ENCODE data around the gene MAGEA12.
"Not testable (repeated sequence)": the region's sequence is repeated elsewhere in the genome, so short reads cannot be mapped to it uniquely, and the experiment has no call there.

The MAGEA12 gene, protein sequence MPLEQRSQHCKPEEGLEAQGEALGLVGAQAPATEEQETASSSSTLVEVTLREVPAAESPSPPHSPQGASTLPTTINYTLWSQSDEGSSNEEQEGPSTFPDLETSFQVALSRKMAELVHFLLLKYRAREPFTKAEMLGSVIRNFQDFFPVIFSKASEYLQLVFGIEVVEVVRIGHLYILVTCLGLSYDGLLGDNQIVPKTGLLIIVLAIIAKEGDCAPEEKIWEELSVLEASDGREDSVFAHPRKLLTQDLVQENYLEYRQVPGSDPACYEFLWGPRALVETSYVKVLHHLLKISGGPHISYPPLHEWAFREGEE

DNA sequence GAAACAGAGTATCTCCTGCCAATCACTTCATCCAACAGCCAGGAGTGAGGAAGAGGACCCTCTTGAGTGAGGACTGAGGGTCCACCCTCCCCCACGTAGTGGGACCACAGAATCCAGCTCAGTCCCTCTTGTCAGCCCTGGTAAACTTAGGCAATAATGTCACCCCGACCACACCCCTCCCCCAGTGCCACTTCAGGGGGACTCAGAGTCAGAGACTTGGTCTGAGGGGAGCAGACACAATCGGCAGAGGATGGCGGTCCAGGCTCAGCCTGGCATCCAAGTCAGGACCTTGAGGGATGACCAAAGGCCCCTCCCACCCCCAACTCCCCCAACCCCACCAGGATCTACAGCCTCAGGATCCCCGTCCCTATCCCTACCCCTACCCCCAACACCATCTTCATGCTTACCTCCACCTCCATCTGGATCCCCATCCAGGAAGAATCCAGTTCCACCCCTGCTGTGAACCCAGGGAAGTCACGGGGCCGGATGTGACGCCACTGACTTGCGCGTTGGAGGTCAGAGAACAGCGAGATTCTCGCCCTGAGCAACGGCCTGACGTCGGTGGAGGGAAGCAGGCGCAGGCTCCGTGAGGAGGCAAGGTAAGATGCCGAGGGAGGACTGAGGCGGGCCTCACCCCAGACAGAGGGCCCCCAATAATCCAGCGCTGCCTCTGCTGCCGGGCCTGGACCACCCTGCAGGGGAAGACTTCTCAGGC is at the start of gene MAGEA12, which contains the start of gene CSAG1:
Gene MAGEA12 (plus strand): TSS at position 497 of the 715 bp plus-strand sequence. CDS start 2,405 bp downstream, outside the sequence.
Gene CSAG1 (minus strand): TSS at position 461 of the 715 bp plus-strand sequence. CDS start 1,261 bp downstream, outside the sequence.
- DNase-seq (ENCODE audit: low spot score), result no peak

DNA sequence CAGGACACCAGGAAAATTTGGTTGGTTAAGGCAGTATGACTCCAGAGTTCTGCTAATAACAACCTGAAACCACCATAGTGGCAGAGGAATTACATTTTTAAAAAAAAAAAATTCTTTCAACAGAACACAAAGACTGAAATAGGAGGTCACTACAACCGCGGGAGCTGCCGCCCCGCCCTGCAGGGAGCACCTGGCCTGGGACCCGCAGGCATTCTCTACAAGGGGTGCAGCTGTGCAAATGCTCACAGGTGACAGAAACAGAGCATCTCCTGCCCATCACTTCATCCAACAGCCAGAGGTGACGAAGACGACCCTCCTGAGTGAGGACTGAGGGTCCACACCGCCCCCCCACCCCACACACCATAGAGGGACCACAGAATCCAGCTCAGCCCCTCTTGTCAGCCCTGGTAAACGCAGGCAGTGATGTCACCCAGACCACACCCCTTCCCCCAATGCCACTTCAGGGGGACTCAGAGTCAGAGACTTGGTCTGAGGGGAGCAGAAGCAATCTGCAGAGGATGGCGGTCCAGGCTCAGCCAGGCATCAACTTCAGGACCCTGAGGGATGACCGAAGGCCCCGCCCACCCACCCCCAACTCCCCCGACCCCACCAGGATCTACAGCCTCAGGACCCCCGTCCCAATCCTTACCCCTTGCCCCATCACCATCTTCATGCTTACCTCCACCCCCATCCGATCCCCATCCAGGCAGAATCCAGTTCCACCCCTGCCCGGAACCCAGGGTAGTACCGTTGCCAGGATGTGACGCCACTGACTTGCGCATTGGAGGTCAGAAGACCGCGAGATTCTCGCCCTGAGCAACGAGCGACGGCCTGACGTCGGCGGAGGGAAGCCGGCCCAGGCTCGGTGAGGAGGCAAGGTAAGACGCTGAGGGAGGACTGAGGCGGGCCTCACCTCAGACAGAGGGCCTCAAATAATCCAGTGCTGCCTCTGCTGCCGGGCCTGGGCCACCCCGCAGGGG is 35.3 kb upstream of the MAGEA12 start, which contains the start of gene MAGEA3:
Gene MAGEA3 (plus strand): TSS at position 843 of the 980 bp plus-strand sequence. CDS start 2,039 bp downstream, outside the sequence.
- DNase-seq (ENCODE audit: low spot score), result not testable (repeated sequence)

DNA sequence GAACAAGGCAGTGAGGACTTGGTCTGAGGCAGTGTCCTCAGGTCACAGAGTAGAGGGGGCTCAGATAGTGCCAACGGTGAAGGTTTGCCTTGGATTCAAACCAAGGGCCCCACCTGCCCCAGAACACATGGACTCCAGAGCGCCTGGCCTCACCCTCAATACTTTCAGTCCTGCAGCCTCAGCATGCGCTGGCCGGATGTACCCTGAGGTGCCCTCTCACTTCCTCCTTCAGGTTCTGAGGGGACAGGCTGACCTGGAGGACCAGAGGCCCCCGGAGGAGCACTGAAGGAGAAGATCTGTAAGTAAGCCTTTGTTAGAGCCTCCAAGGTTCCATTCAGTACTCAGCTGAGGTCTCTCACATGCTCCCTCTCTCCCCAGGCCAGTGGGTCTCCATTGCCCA is 33.2 kb upstream of the MAGEA12 start:
- not testable (repeated sequence) for DNase-seq (ENCODE audit: low spot score)

- DNase-seq (ENCODE audit: low spot score), result not testable (repeated sequence)
Measured at GRCh38 chrX:152706500-152706899, 27.1 kb upstream of the MAGEA12 start.

DNA sequence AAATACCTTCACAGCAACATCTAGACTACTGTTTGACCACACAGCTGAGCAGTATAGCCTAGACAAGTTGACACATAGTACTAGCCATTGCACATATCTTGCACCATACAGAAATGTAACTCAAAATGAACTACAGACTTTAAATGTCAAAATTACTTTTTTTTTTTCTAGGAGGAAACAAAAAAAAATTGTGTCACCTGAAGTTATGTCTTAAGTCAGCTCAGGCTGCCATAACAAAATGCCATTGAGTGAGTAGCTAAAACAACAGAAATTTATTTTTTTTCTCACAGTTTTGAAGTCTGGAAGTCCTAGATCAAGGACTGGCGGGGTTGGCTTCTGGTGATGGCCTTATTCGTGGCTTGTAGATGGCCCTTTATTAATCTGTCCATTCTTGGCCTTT is 24.4 kb upstream of the MAGEA12 start, which contains the start of gene CSAG2:
Gene CSAG2 (minus strand): TSS at position 101 of the 400 bp plus-strand sequence. CDS start 161 bp downstream, outside the sequence.
- not testable (repeated sequence) for DNase-seq (ENCODE audit: low spot score)

- DNase-seq (ENCODE audit: low spot score), result not testable (repeated sequence)
Measured at GRCh38 chrX:152713195-152713594, 20.4 kb upstream of the MAGEA12 start.

GRCh38 chrX:152713815-152714787 is 19.5 kb upstream of the MAGEA12 start, which contains the start of gene MAGEA2B:
Gene MAGEA2B, plus strand, starts transcription at chrX:152714628. Its CDS starts 2,479 bp downstream, at chrX:152717107.
- DNase-seq (ENCODE audit: low spot score), result not testable (repeated sequence)

DNA sequence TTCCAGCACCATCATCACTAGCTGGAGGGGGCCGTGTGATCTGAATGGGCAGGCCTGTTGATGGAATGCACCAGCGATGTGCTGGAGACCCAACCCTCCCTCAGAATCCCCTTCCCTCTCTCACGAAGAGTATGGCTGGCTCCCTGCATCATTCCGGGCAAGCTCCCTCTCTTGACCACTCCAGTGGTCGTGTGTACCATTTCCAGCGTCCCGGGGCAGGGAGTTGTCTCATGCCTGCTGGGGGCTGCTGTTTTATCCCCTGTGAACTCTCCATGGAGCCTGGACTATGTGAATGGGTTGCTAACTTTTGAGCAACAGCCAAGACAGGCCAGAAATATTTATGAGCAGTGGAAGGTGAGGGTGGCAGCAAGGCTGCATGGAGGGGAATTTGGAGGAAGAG is 8.1 kb upstream of the MAGEA12 start:
- no peak for DNase-seq (ENCODE audit: low spot score)

- not testable (repeated sequence) for DNase-seq (ENCODE audit: low spot score)
Measured at GRCh38 chrX:152734143-152734858, 744 bp downstream of the MAGEA12 start.

DNA sequence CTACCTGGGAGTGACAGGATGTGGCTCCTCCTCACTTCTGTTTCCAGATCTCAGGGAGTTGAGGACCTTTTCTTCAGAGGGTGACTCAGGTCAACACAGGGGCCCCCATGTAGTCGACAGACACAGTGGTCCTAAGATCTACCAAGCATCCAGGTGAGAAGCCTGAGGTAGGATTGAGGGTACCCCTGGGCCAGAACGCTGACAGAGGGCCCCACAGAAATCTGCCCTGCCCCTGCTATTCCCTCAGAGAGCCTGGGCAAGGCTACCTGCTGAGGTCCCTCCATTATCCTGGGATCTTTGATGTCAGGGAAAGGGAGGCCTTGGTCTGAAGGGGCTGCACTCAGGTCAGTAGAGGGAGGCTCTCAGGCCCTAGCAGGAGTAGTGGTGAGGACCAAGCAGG is 1.5 kb downstream of the MAGEA12 start:
- no peak for DNase-seq (ENCODE audit: low spot score)

DNA sequence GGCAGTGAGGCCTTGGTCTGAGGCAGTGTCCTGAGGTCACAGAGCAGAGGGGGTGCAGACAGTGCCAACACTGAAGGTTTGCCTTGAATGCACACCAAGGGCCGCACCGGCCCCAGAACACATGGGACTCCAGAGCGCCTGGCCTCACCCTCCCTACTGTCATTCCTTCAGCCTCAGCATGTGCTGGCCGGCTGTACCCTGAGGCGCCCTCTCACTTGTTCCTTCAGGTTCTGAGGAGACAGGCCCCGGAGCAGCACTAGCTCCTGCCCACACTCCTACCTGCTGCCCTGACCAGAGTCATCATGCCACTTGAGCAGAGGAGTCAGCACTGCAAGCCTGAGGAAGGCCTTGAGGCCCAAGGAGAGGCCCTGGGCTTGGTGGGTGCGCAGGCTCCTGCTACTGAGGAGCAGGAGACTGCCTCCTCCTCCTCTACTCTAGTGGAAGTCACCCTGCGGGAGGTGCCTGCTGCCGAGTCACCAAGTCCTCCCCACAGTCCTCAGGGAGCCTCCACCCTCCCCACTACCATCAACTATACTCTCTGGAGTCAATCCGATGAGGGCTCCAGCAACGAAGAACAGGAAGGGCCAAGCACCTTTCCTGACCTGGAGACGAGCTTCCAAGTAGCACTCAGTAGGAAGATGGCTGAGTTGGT is 2.4 kb downstream of the MAGEA12 start:
- no peak for DNase-seq (ENCODE audit: low spot score)

DNA sequence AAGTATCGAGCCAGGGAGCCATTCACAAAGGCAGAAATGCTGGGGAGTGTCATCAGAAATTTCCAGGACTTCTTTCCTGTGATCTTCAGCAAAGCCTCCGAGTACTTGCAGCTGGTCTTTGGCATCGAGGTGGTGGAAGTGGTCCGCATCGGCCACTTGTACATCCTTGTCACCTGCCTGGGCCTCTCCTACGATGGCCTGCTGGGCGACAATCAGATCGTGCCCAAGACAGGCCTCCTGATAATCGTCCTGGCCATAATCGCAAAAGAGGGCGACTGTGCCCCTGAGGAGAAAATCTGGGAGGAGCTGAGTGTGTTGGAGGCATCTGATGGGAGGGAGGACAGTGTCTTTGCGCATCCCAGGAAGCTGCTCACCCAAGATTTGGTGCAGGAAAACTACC is 3.0 kb downstream of the MAGEA12 start:
- not testable (repeated sequence) for DNase-seq (ENCODE audit: low spot score)

GRCh38 chrX:152738560-152738959 is 5.0 kb downstream of the MAGEA12 start:
- DNase-seq (ENCODE audit: low spot score), result no peak

DNA sequence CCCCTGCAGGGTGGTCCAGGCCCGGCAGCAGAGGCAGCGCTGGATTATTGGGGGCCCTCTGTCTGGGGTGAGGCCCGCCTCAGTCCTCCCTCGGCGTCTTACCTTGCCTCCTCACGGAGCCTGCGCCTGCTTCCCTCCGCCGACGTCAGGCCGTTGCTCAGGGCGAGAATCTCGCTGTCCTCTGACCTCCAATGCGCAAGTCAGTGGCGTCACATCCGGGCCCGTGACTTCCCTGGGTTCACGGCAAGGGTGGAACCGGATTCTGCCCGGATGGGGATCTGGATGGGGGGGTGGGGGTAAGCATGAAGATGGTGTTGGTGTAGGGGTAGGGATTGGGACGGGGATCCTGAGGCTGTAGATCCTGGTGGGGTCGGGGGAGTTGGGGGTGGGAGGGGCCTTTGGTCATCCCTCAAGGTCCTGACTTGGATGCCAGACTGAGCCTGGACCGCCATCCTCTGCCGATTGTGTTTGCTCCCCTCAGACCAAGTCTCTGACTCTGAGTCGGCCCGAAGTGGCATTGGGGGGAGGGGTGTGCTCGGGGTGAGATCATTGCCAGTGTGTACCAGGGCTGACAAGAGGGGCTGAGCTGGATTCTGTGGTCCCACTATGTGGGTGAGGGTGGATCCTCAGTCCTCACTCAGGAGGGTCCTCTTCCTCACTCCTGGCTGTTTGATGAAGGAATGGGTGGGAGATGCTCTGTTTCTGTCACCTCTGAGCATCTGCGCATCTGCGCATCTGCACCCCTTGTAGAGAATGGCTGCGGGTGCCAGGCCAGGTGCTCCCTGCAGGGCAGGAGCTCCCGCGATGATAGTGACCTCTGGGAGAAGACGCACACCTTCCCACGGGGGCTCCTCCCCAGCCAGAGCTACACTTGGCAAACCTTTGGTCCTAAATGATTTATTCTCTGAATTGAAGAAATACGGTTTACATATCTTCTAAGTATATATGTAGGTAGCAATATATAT is 20.4 kb downstream of the MAGEA12 start, which contains the start of gene MAGEA2:
Gene MAGEA2 (minus strand): TSS at position 157 of the 965 bp plus-strand sequence. CDS start 2,479 bp downstream, outside the sequence.
- not testable (repeated sequence) for DNase-seq (ENCODE audit: low spot score)

GRCh38 chrX:152754871-152755270 is 21.3 kb downstream of the MAGEA12 start:
- not testable (repeated sequence) for DNase-seq (ENCODE audit: low spot score)

DNA sequence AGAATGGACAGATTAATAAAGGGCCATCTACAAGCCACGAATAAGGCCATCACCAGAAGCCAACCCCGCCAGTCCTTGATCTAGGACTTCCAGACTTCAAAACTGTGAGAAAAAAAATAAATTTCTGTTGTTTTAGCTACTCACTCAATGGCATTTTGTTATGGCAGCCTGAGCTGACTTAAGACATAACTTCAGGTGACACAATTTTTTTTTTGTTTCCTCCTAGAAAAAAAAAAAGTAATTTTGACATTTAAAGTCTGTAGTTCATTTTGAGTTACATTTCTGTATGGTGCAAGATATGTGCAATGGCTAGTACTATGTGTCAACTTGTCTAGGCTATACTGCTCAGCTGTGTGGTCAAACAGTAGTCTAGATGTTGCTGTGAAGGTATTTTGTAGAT is 25.4 kb downstream of the MAGEA12 start, which contains the start of gene CSAG3:
Gene CSAG3 (plus strand): TSS at position 301 of the 400 bp plus-strand sequence.
- DNase-seq (ENCODE audit: low spot score), result not testable (repeated sequence)

DNA sequence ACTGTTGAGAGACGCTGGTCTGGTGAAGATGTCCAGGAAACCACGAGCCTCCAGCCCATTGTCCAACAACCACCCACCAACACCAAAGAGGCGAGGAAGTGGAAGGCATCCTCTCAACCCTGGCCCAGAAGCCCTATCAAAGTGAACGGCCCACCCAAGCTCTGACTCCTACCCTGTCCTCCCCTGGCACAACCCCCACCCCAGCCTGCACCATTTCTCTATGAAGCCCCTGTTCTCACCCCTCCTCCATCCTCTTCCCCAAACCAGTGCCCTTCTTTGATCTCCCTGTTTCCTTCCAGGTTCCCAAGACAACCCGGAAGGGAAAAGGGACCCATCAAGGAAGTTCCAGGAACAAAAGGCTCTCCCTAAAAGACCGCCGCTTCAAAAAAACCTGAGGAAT is 26.0 kb downstream of the MAGEA12 start:
- not testable (repeated sequence) for DNase-seq (ENCODE audit: low spot score)

Data from D341Med (cell line).